ENCODE results near the gene FAM110C. TPM values are rescaled to one million over a fixed set of nuclear protein-coding genes. Genes with fewer than 3 reads are reported as not detected.

Gene FAM110C
- total and polyA plus RNA-seq, 2 experiments from 2014 or later, result 6.6 to 10.2 TPM

GRCh38 chr2:11248-11941 lies 34.9 kb downstream of the FAM110C start:
- peak; percentile 96 for DNase-seq (ENCODE audit: low spot score)
- Histone ChIP-seq H3K27ac (peak overlapping the region; percentile 84), H3K4me3 (peak overlapping the region; percentile 66), H3K27me3 (no peaks in the 10 kb centered on the region), H3K9me3 (ENCODE audit: low read depth) (no peaks in the 10 kb centered on the region), H4K20me1 (ENCODE audit: insufficient read depth, poor library complexity, severe bottlenecking) (no peaks in the 10 kb centered on the region), H3K79me2 (no peaks in the 10 kb centered on the region), H3K4me2 (peak overlapping the region; percentile 88), H3K36me3 (replicated peaks; ENCODE audit: insufficient read depth, low read depth) (no peaks in the 10 kb centered on the region), H2AFZ (peak overlapping the region; percentile 93), H3K4me1 (ENCODE audit: insufficient read depth) (no peaks in the 10 kb centered on the region), H3K9me2 (replicated peaks; ENCODE audit: insufficient read depth) (no peaks in the 10 kb centered on the region)
- 31% methylated on average over 44 of the region's 54 CpGs for WGBS (ENCODE audit: low lambda C conversion rate, missing lambda C conversion rate)
- no peak for TF ChIP-seq EZH2 (IDR thresholded peaks at IDR 0.05; ENCODE audit: borderline replicate concordance)
- TF ChIP-seq, protein P1, sequence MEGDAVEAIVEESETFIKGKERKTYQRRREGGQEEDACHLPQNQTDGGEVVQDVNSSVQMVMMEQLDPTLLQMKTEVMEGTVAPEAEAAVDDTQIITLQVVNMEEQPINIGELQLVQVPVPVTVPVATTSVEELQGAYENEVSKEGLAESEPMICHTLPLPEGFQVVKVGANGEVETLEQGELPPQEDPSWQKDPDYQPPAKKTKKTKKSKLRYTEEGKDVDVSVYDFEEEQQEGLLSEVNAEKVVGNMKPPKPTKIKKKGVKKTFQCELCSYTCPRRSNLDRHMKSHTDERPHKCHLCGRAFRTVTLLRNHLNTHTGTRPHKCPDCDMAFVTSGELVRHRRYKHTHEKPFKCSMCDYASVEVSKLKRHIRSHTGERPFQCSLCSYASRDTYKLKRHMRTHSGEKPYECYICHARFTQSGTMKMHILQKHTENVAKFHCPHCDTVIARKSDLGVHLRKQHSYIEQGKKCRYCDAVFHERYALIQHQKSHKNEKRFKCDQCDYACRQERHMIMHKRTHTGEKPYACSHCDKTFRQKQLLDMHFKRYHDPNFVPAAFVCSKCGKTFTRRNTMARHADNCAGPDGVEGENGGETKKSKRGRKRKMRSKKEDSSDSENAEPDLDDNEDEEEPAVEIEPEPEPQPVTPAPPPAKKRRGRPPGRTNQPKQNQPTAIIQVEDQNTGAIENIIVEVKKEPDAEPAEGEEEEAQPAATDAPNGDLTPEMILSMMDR (IDR thresholded peaks at IDR 0.05; ENCODE audit: poor library complexity), result peak; percentile 100

- WGBS (ENCODE audit: low lambda C conversion rate, missing lambda C conversion rate), result 72% methylated on average over 22 of the region's 42 CpGs
- peak overlapping the region; percentile 79 for H3K27ac ChIP-seq
- no peaks in the 10 kb centered on the region for H3K36me3 ChIP-seq (replicated peaks; ENCODE audit: insufficient read depth, low read depth)
- no peaks in the 10 kb centered on the region for H3K79me2 ChIP-seq
- H3K4me2 ChIP-seq, result peak overlapping the region; percentile 78
- no peaks in the 10 kb centered on the region for H3K4me1 ChIP-seq (ENCODE audit: insufficient read depth)
- DNase-seq (ENCODE audit: low spot score), result peak; percentile 55
- H3K9me2 ChIP-seq (replicated peaks; ENCODE audit: insufficient read depth), result no peaks in the 10 kb centered on the region
- no peaks in the 10 kb centered on the region for H4K20me1 ChIP-seq (ENCODE audit: insufficient read depth, poor library complexity, severe bottlenecking)
- TF ChIP-seq, protein P1 (IDR thresholded peaks at IDR 0.05; ENCODE audit: poor library complexity), result no peak
- TF ChIP-seq EZH2phosphoT487 (IDR thresholded peaks at IDR 0.05; ENCODE audit: low read depth, severe bottlenecking, unreplicated experiment), result no peak
- TF ChIP-seq EZH2 (IDR thresholded peaks at IDR 0.05; ENCODE audit: borderline replicate concordance), result no peak
- peak overlapping the region; percentile 76 for H2AFZ ChIP-seq
- H3K27me3 ChIP-seq, result no peaks in the 10 kb centered on the region
- H3K9me3 ChIP-seq (ENCODE audit: low read depth), result no peaks in the 10 kb centered on the region
- no peak overlapping the region for H3K4me3 ChIP-seq
Measured at GRCh38 chr2:10222-10875, 36.0 kb downstream of the FAM110C start.

Other genes starting within 250 kb of the FAM110C start
- 98.3 and 99.8 TPM in 2 replicates for gene SH3YL1, start 217.5 kb upstream of the FAM110C start, total RNA-seq
- gene SH3YL1, start 217.5 kb upstream of the FAM110C start, polyA plus RNA-seq, result 36.3 and 42.7 TPM in 2 replicates
- gene ACP1, start 218.4 kb upstream of the FAM110C start, total RNA-seq, result 175 and 203 TPM in 2 replicates
- gene ACP1, start 218.4 kb upstream of the FAM110C start, polyA plus RNA-seq, result 193 and 194 TPM in 2 replicates
- 2.9 and 9.0 TPM in 2 replicates for gene ALKAL2, start 241.6 kb upstream of the FAM110C start, total RNA-seq
- gene ALKAL2, start 241.6 kb upstream of the FAM110C start, polyA plus RNA-seq, result 27.5 and 30.4 TPM in 2 replicates